Effector memory CD8-positive, alpha-beta T cell (primary cell): ENCODE measurements around the gene CCDC88C.
A peak's percentile ranks its signal among the peaks of the same experiment; 100 is the strongest.
"Not testable (repeated sequence)": the region's sequence is repeated elsewhere in the genome, so short reads cannot be mapped to it uniquely, and the experiment has no call there.

Source experiments
- ATAC-seq: fragments of 150-1000 bp; cut with Tn5 transposase; replicated peaks from 2 replicates; pipeline ENCODE4 v1.10.0; 2021; ENCODE audit warnings: mild to moderate bottlenecking, moderate library complexity
- DNase-seq, 3 experiments: peaks; one replicate each; pipeline ENCODE4 v3.0.0; 2021
- H3K27ac Mint-ChIP-seq, 2 donors: one replicate each; pipeline ENCODE4 v1.8.0; 2022; ENCODE audit warnings: mild to moderate bottlenecking in 2 of 2, mixed read lengths in 2 of 2, moderate library complexity in 2 of 2
- H3K27me3 Mint-ChIP-seq, 2 donors: one replicate each; pipeline ENCODE4 v1.8.0; 2022; ENCODE audit warnings: mixed read lengths in 2 of 2
- H3K36me3 Mint-ChIP-seq: one replicate; pipeline ENCODE4 v1.8.0; 2022; ENCODE audit warnings: mild to moderate bottlenecking, moderate library complexity, mixed read lengths; ENCODE audit not compliant: insufficient read depth
- H3K4me1 Mint-ChIP-seq, 2 donors: one replicate each; pipeline ENCODE4 v1.8.0; 2022; ENCODE audit warnings: low read depth in 2 of 2, mixed read lengths in 2 of 2
- H3K4me3 Mint-ChIP-seq, 2 donors: one replicate each; pipeline ENCODE4 v1.8.0; 2022; ENCODE audit warnings: mild to moderate bottlenecking in 2 of 2, mixed read lengths in 2 of 2, moderate library complexity in 2 of 2
- H3K9me3 Mint-ChIP-seq, 2 donors: one replicate each; pipeline ENCODE4 v1.8.0; 2022; ENCODE audit warnings: mixed read lengths in 2 of 2

CCDC88C gene

GRCh38 chr14:91256661-91257060 lies 161.0 kb downstream of the CCDC88C start:
- Mint-ChIP-seq H3K36me3 (peaks cover 48% of the 10 kb centered on the region), H3K27ac (peak overlapping the region; percentile 81 to 83), H3K27me3 (no peaks in the 10 kb centered on the region)

GRCh38 chr14:91255026-91255695 lies 162.5 kb downstream of the CCDC88C start:
- H3K27me3 Mint-ChIP-seq = no peaks in the 10 kb centered on the region
- no peak for DNase-seq
- peak overlapping the region; percentile 10 to 93 for H3K27ac Mint-ChIP-seq
- ATAC-seq = no peak
- H3K4me1 Mint-ChIP-seq = peaks cover 53 to 57% of the 10 kb centered on the region in 2 donors
- peaks cover 51% of the 10 kb centered on the region for H3K36me3 Mint-ChIP-seq
- no peaks in the 10 kb centered on the region for H3K9me3 Mint-ChIP-seq
- peak overlapping the region; percentile 84 to 89 for H3K4me3 Mint-ChIP-seq

More at GRCh38 chr14:91256661-91257060, 161.0 kb downstream of the CCDC88C start:
- DNase-seq (no peak), ATAC-seq (no peak)
- Mint-ChIP-seq H3K9me3 (no peaks in the 10 kb centered on the region), H3K4me1 (peaks cover 53 to 55% of the 10 kb centered on the region in 2 donors), H3K4me3 (no peak overlapping the region)

- Mint-ChIP-seq H3K36me3 (peaks cover 52% of the 10 kb centered on the region), H3K4me3 (peak overlapping the region; percentile 84 to 89), H3K9me3 (no peaks in the 10 kb centered on the region), H3K27me3 (no peaks in the 10 kb centered on the region), H3K27ac (peak overlapping the region; percentile 90 to 93), H3K4me1 (peaks cover 60 to 64% of the 10 kb centered on the region in 2 donors)
- ATAC-seq (peak; percentile 22), DNase-seq (no peak)
These were observed 163.2 kb downstream of the CCDC88C start for GRCh38 chr14:91254461-91254860.

- Mint-ChIP-seq H3K9me3 (no peaks in the 10 kb centered on the region), H3K4me3 (peak overlapping the region; percentile 84 to 89), H3K4me1 (peaks cover 63 to 67% of the 10 kb centered on the region in 2 donors), H3K36me3 (peaks cover 51% of the 10 kb centered on the region), H3K27me3 (no peaks in the 10 kb centered on the region), H3K27ac (peak overlapping the region; percentile 90 to 93)
- peak; percentile 3 for ATAC-seq
- no peak for DNase-seq
These were observed 163.8 kb downstream of the CCDC88C start for GRCh38 chr14:91253795-91254323.

GRCh38 chr14:91252871-91253794 lies 164.5 kb downstream of the CCDC88C start:
- ATAC-seq = peak; percentile 49
- Mint-ChIP-seq H3K4me1 (peaks cover 62 to 69% of the 10 kb centered on the region in 2 donors), H3K36me3 (peaks cover 56% of the 10 kb centered on the region), H3K9me3 (no peaks in the 10 kb centered on the region), H3K27me3 (no peaks in the 10 kb centered on the region), H3K27ac (peak overlapping the region; percentile 94 to 95), H3K4me3 (peak overlapping the region; percentile 84 to 89)
- peak in 2 of 3 experiments; percentile 45 to 55 for DNase-seq

GRCh38 chr14:91250912-91251311 lies 166.7 kb downstream of the CCDC88C start:
- Mint-ChIP-seq H3K36me3 (peaks cover 59% of the 10 kb centered on the region), H3K27ac (peak overlapping the region; percentile 94 to 95), H3K27me3 (no peaks in the 10 kb centered on the region), H3K4me1 (peaks cover 68 to 75% of the 10 kb centered on the region in 2 donors), H3K9me3 (no peaks in the 10 kb centered on the region), H3K4me3 (peak overlapping the region; percentile 60 to 68)
- ATAC-seq (no peak), DNase-seq (no peak)

- Mint-ChIP-seq H3K4me3 (peak overlapping the region; percentile 60 to 68), H3K27ac (peak overlapping the region; percentile 94 to 95), H3K27me3 (no peaks in the 10 kb centered on the region), H3K36me3 (peaks cover 66% of the 10 kb centered on the region), H3K9me3 (no peaks in the 10 kb centered on the region), H3K4me1 (peaks cover 69 to 77% of the 10 kb centered on the region in 2 donors)
- DNase-seq (peak in 2 of 3 experiments; percentile 44 to 50), ATAC-seq (peak; percentile 18)
These were observed 167.6 kb downstream of the CCDC88C start for GRCh38 chr14:91249841-91250616.

- H3K27me3 Mint-ChIP-seq = no peaks in the 10 kb centered on the region
- H3K9me3 Mint-ChIP-seq = no peaks in the 10 kb centered on the region
- ATAC-seq = peak; percentile 65
- H3K4me1 Mint-ChIP-seq = peaks cover 81 to 82% of the 10 kb centered on the region in 2 donors
- peak overlapping the region; percentile 91 to 94 for H3K27ac Mint-ChIP-seq
- H3K36me3 Mint-ChIP-seq = peaks cover 74% of the 10 kb centered on the region
- peak in 2 of 3 experiments; percentile 65 to 68 for DNase-seq
- H3K4me3 Mint-ChIP-seq = peak overlapping the region; percentile 86 to 89
These were observed 171.4 kb downstream of the CCDC88C start for GRCh38 chr14:91246051-91246852.

- H3K4me1 Mint-ChIP-seq = peaks cover 83% of the 10 kb centered on the region in 2 donors
- not testable (repeated sequence) for DNase-seq, H3K27me3 Mint-ChIP-seq, H3K9me3 Mint-ChIP-seq, ATAC-seq
- H3K27ac Mint-ChIP-seq = peak overlapping the region; percentile 91 to 94
- H3K36me3 Mint-ChIP-seq = peaks cover 71% of the 10 kb centered on the region
- peak overlapping the region; percentile 86 to 89 for H3K4me3 Mint-ChIP-seq
These were observed 172.0 kb downstream of the CCDC88C start for GRCh38 chr14:91245616-91246015.

GRCh38 chr14:91245029-91245428 lies 172.6 kb downstream of the CCDC88C start:
- Mint-ChIP-seq H3K4me3 (peak overlapping the region; percentile 86 to 89), H3K27ac (peak overlapping the region; percentile 91 to 94), H3K4me1 (peaks cover 81 to 82% of the 10 kb centered on the region in 2 donors), H3K36me3 (peaks cover 65% of the 10 kb centered on the region), H3K27me3 (no peaks in the 10 kb centered on the region), H3K9me3 (no peaks in the 10 kb centered on the region)
- peak in 2 of 3 experiments; percentile 60 to 61 for DNase-seq
- ATAC-seq = peak; percentile 47

- Mint-ChIP-seq H3K36me3 (peaks cover 60% of the 10 kb centered on the region), H3K27me3 (no peaks in the 10 kb centered on the region), H3K4me1 (peaks cover 80 to 81% of the 10 kb centered on the region in 2 donors), H3K27ac (peak within 1 kb of the TSS; percentile 91 to 94), H3K4me3 (peak within 1 kb of the TSS; percentile 86 to 89), H3K9me3 (no peaks in the 10 kb centered on the region)
- ATAC-seq (peak; percentile 11), DNase-seq (peak in 1 of 3 experiments; percentile 26)
These were observed 173.1 kb downstream of the CCDC88C start, which contains the start of gene GPR68 for GRCh38 chr14:91244501-91244901. Gene GPR68, minus strand, starts transcription at chr14:91244704. Its CDS starts 9,654 bp downstream, at chr14:91235050.

GRCh38 chr14:91243074-91243471 lies 174.5 kb downstream of the CCDC88C start:
- H3K4me3 Mint-ChIP-seq = peak overlapping the region; percentile 86 to 89
- peak overlapping the region; percentile 91 to 94 for H3K27ac Mint-ChIP-seq
- H3K9me3 Mint-ChIP-seq = no peaks in the 10 kb centered on the region
- no peak for DNase-seq
- no peaks in the 10 kb centered on the region for H3K27me3 Mint-ChIP-seq
- ATAC-seq = no peak
- H3K4me1 Mint-ChIP-seq = peaks cover 76 to 88% of the 10 kb centered on the region in 2 donors
- peaks cover 59% of the 10 kb centered on the region for H3K36me3 Mint-ChIP-seq
